Breast epithelium (tissue), 4 donors: Measurements from ENCODE around the gene SWSAP1. TPM values are rescaled to one million over a fixed set of nuclear protein-coding genes. Genes with fewer than 3 reads are reported as not detected.

Experiments used
- DNase-seq, 2 donors: peaks; one replicate each; pipeline ENCODE4 v3.0.0-alpha.2; 2019; ENCODE audit warnings: low spot score in 2 of 2
- H3K27ac ChIP-seq, 2 donors: fragments of 200-600 bp; sonication (generic) in 1 of 2; one replicate each; pipeline ENCODE4 v1.5.1; 2016 to 2019; ENCODE audit warnings: mild to moderate bottlenecking in 1 of 2
- H3K27me3 ChIP-seq, 2 donors: fragments of 200-600 bp; sonication (generic) in 1 of 2; one replicate each; pipeline versions ENCODE4 v1.5.1 to v1.6.0; 2017 to 2019; ENCODE audit warnings: control low read depth in 1 of 2, mild to moderate bottlenecking in 1 of 2
- H3K36me3 ChIP-seq: fragments of 200-600 bp; one replicate; pipeline ENCODE4 v1.5.1; 2019
- H3K4me1 ChIP-seq, 2 donors: fragments of 200-600 bp; sonication (generic); one replicate each; pipeline ENCODE4 v1.5.1; 2016 to 2019; ENCODE audit warnings: control low read depth in 1 of 2
- H3K4me3 ChIP-seq, 3 donors: fragments of 200-600 bp; sonication (generic); 1 replicate in 2 of 3; 2 replicates in 1 of 3; pipeline ENCODE4 v1.5.1; 2016 to 2019; ENCODE audit warnings: mild to moderate bottlenecking in 3 of 3, moderate library complexity in 2 of 3
- H3K9me3 ChIP-seq, 2 donors: fragments of 200-600 bp; sonication (generic) in 1 of 2; one replicate each; pipeline ENCODE4 v1.5.1; 2016 to 2019; ENCODE audit warnings: control low read depth in 1 of 2
- CTCF ChIP-seq, 3 donors: fragments of 450-650 bp; IDR thresholded peaks; one replicate each; pipeline ENCODE4 v1.5.1; 2016 to 2017; ENCODE audit warnings: antibody characterized with exemption in 3 of 3, mild to moderate bottlenecking in 3 of 3, moderate library complexity in 3 of 3
- POLR2A ChIP-seq: fragments of 450-650 bp; IDR thresholded peaks from one replicate; pipeline ENCODE4 v1.6.1; 2016; ENCODE audit warnings: antibody characterized with exemption, mild to moderate bottlenecking, moderate library complexity
- POLR2AphosphoS5 ChIP-seq, 3 donors: sonication (generic); formaldehyde crosslinking; IDR thresholded peaks; one replicate each; pipeline ENCODE4 v1.6.1; 2017; ENCODE audit warnings: antibody characterized with exemption in 3 of 3
- intact Hi-C: fragments of 100-400 bp; cut with DNase I; formaldehyde crosslinking; loops from one replicate; pipeline ENCODE4 v1.15.1; 2023; ENCODE audit warnings: low total_unique reads
- total RNA-seq, 3 donors: library from RNA; depleted of rRNA; stranded (reverse); fragments of >200 nt; gene quantifications; one replicate each; pipeline ENCODE4 v1.1.0, GENCODE V29; 2016

Gene SWSAP1
- total RNA-seq, 3 donors from 2014 or later, result 1.1 to 2.6 (median 2.2) TPM

- no peaks in the 10 kb centered on the region for H3K27me3 ChIP-seq
- intact Hi-C loops, result no loop called here
- H3K36me3 ChIP-seq, result no peaks in the 10 kb centered on the region
- peak overlapping the region in 1 of 2 donors; percentile 52 for H3K27ac ChIP-seq
- TF ChIP-seq POLR2AphosphoS5 (IDR thresholded peaks at IDR 0.05) (no peak), POLR2A (no peak), CTCF (IDR thresholded peaks at IDR 0.05) (no peak)
- H3K4me3 ChIP-seq, result no peak overlapping the region
- no peak for DNase-seq
- no peaks in the 10 kb centered on the region for H3K4me1 ChIP-seq
- no peaks in the 10 kb centered on the region for H3K9me3 ChIP-seq
Measured at GRCh38 chr19:11363881-11364280, 10.6 kb upstream of the SWSAP1 start.

GRCh38 chr19:11364296-11364904 is 10.1 kb upstream of the SWSAP1 start:
- no peak for TF ChIP-seq POLR2AphosphoS5 (IDR thresholded peaks at IDR 0.05)
- no peak for TF ChIP-seq POLR2A
- TF ChIP-seq CTCF (IDR thresholded peaks at IDR 0.05), result no peak
- intact Hi-C loops, result no loop called here
- H3K27ac ChIP-seq, result peak overlapping the region in 1 of 2 donors; percentile 52
- no peak for DNase-seq
- H3K27me3 ChIP-seq, result no peaks in the 10 kb centered on the region
- H3K9me3 ChIP-seq, result no peaks in the 10 kb centered on the region
- H3K4me3 ChIP-seq, result no peak overlapping the region
- H3K36me3 ChIP-seq, result no peaks in the 10 kb centered on the region
- H3K4me1 ChIP-seq, result no peaks in the 10 kb centered on the region

- Histone ChIP-seq H3K9me3 (no peaks in the 10 kb centered on the region), H3K27ac (peak overlapping the region; percentile 36 to 52), H3K4me1 (no peaks in the 10 kb centered on the region), H3K36me3 (no peaks in the 10 kb centered on the region), H3K27me3 (no peaks in the 10 kb centered on the region), H3K4me3 (no peak overlapping the region)
- intact Hi-C loops, result no loop called here
- no peak for DNase-seq
- TF ChIP-seq CTCF (IDR thresholded peaks at IDR 0.05), result no peak
- no peak for TF ChIP-seq POLR2AphosphoS5 (IDR thresholded peaks at IDR 0.05)
Measured at GRCh38 chr19:11364935-11365334, 9.5 kb upstream of the SWSAP1 start.

- Histone ChIP-seq H3K4me1 (no peaks in the 10 kb centered on the region), H3K27ac (peak overlapping the region; percentile 36 to 52), H3K4me3 (no peak overlapping the region), H3K9me3 (no peaks in the 10 kb centered on the region), H3K27me3 (no peaks in the 10 kb centered on the region), H3K36me3 (no peaks in the 10 kb centered on the region)
- no peak for DNase-seq
- TF ChIP-seq CTCF (IDR thresholded peaks at IDR 0.05) (no peak), POLR2A (no peak), POLR2AphosphoS5 (IDR thresholded peaks at IDR 0.05) (no peak)
- intact Hi-C loops, result no loop called here
Measured at GRCh38 chr19:11365557-11366117, 8.8 kb upstream of the SWSAP1 start.

DNA sequence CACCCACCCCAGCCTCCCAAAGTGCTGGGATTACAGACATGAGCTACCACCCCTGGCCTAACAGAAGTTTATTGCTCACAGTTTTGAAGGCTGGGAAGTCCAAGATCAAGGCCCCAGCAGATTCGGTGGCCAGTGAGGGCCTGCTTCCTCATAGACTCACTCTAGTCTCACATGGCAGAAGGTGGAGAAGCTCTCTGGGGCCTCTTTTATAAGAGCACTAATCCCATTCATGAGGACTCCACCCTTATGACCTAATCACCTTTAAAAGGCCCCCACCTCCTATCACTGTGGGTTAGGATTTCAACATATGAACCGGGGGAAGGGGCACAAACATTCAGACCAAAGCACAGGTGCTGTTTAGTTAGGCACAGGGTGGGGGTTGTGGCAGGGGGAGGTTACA is 6.9 kb upstream of the SWSAP1 start:
- DNase-seq, result no peak
- H3K27me3 ChIP-seq, result no peaks in the 10 kb centered on the region
- no peak overlapping the region for H3K27ac ChIP-seq
- no peak overlapping the region for H3K4me3 ChIP-seq
- H3K36me3 ChIP-seq, result no peaks in the 10 kb centered on the region
- intact Hi-C loops, result no loop called here
- H3K9me3 ChIP-seq, result no peaks in the 10 kb centered on the region
- no peak for TF ChIP-seq CTCF (IDR thresholded peaks at IDR 0.05)
- no peak for TF ChIP-seq POLR2AphosphoS5 (IDR thresholded peaks at IDR 0.05)
- no peak for TF ChIP-seq POLR2A
- H3K4me1 ChIP-seq, result no peaks in the 10 kb centered on the region
